Measurements from ENCODE around the gene SEMA3D.

The SEMA3D gene

DNA sequence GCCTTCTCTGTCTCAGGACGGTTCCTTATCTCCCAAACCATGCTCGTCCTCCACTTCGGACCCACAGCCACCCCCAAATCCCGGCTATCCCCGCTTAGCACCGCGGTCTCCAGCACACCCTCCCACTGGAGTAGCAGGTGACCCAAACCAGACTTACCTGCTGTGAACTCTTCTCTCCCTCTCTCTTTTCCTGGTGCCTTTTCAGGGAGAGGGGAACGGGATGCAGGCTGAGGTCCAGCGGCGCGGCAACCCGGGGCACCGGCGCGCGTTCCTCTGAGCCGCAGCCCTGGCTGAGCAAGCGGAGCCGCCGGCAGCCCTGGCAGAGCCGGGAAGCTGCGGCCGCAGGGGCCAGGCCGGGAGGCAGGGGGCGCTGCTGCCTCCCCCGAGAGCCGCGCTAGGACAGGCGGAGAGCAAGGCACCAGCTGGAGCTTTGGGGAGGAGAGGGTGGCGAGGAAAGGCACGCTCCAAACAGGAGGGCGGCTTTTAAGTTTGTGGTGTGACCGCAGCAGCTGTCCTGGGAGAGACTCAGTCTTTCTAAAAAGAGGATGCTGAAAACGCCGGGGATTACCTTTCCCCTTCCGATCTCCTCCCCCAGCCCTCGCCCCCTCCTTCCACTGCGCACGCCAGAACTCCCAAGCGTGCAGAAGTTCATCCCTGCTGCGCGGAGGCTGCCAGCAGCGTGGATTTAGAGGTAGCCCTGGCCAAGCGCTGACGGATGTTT is at the start of gene SEMA3D:
Gene SEMA3D (minus strand): TSS at position 536 of the 721 bp plus-strand sequence. CDS start 65,165 bp downstream, outside the sequence.
- no peak for DNase-seq (ENCODE audit: low read depth)

DNA sequence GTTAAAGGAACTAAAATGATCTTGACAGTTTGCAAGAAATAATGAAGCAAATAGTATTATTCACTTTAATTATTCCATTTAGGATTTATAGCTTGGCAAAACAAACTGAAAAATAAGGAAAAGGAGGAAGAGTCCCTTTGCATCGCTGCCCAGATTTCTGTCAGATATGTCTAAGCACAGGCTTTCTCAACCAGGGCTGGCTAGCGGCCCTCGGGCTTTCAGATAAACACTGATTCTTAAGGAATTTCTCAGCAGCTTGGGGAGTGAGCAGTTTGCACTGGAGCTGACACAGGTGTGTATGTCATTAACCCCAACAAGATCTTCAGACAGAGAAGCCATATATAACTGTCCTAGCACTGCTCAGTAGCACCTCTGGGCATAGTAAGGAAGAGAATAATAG is 47.9 kb upstream of the SEMA3D start:
- DNase-seq (ENCODE audit: low read depth), result no peak

DNA sequence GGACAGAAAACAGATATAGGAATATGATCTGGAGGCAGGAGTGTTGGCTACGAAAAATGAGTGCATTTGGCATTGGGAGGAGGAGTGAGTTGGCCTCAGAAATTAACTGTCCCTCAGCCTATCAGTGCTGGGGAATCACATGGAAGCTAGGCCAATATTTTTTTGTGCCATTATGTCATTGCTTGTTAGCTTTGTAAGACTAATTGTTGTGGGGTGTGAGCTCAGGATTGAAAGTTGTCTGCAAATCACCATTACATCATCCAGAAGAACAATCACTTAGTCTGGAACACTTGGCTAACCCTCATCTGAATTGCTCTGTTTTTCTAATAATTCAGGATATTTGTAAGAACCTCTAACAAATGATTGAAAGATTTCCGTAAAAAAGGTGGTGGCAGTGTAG is 45.2 kb upstream of the SEMA3D start:
- DNase-seq (ENCODE audit: low read depth), result no peak

DNA sequence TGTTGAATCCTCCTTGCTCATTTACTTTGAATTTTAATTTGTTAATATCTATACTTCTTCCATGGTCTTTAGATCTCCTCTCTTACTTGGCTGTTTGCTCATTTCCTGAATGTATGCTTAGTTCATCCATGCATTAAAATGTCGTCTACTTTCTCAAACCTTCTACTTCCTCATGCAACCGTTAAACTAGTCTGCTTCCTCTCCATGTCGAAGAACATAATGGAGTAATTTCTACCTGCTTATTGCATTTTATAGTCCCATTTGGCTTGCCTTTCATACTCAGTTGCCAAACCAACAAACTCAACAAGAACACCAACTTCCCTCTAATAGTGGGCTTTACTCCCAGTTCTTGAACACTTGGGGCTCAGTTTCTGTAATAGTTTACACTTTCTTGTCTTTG is 43.8 kb upstream of the SEMA3D start:
- no peak for DNase-seq (ENCODE audit: low read depth)

GRCh38 chr7:85229544-85229943 is 42.7 kb upstream of the SEMA3D start:
- no peak for DNase-seq (ENCODE audit: low read depth)

DNA sequence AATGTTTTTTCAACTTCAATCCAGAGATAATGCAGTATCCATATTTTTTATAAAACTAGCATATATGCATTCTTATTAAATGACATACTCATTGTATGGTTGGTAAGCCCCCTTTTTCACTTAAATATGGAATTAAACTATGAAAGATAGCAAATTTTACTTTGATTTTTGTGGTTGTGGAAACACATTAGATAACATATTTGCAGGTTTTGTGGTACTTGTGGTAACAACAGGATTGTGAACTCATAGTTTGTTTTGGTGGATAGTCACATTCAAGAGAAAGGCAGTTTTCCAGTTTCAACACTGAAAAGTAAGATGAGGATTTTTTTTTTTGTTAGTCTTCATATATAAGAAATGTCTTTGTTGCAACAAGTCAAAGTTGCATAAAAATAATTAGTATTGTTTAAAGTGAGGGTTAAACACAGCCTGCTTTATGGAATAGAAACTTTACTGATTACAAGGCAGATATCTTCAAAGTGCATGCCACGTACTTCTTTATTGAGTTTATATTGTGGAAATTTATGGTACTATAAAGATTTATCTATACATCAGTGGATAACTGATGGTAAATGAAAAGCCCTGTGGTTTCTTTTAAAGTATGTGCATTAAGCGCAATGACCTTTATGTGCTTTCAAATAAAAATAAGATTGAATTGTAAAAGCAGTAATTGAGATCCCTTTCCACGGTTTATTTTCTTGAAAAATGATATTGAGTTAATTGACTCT is 39.7 kb upstream of the SEMA3D start:
- DNase-seq (ENCODE audit: low read depth), result no peak

- no peak for DNase-seq (ENCODE audit: low read depth)
Measured at GRCh38 chr7:85224171-85224570, 37.3 kb upstream of the SEMA3D start.

GRCh38 chr7:85222522-85222921 is 35.7 kb upstream of the SEMA3D start:
- no peak for DNase-seq (ENCODE audit: low read depth)

DNA sequence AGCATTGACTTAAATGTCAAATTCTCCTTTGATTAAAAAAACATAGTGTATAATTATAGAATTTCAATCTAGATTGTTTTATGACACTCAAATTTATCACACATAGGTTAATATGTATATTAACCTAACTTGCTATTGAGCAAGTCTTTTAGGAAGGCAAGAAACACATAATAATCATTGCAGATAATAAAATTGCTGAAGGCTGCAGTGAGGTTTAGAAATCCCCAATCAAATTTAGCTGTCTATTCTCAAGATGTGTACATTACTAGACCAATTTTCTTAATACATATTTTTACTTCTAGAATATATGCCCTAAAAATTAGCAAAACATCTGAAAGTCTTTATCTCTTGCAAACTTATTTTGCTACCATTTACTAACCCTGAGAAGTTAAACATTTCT is 34.9 kb upstream of the SEMA3D start:
- no peak for DNase-seq (ENCODE audit: low read depth)

GRCh38 chr7:85220651-85221050 is 33.8 kb upstream of the SEMA3D start:
- no peak for DNase-seq (ENCODE audit: low read depth)

DNA sequence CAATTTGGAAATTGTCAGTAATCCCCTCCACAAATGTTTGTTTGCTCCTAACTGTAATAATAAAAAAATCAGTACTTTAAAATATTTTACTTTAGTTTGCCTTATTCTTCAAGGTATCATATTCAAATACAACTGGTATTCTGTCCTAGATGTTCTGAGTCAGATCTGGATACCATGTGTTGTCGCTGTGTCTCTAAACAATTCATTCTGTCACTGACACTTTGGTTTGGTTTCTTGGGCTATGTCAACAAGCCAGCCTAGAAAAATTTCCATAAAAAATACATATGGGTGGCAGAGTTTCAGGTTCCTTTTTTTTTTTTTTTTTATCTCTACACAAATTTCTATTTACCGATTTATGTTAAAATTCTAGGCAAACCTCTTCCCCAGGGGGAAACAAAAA is 33.2 kb upstream of the SEMA3D start:
- DNase-seq (ENCODE audit: low read depth), result no peak

DNA sequence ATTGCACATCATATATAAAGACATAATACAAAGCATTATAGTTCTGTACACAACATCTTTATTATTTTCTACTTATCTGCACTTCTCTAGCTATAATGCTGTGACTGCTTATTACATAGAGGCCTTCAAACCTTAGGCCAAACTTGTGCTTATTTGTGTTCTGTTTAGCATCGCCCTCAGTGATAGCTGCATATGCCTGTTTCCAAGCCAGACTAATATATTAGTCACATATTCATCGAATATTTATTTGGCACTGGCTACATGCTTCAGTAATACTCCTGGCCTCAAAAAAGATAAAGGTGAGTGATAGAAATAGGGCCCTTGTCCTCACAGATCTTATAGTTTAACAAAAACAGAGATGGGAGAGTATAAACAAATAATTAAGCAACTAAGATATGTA is 30.2 kb upstream of the SEMA3D start:
- DNase-seq (ENCODE audit: low read depth), result no peak

DNA sequence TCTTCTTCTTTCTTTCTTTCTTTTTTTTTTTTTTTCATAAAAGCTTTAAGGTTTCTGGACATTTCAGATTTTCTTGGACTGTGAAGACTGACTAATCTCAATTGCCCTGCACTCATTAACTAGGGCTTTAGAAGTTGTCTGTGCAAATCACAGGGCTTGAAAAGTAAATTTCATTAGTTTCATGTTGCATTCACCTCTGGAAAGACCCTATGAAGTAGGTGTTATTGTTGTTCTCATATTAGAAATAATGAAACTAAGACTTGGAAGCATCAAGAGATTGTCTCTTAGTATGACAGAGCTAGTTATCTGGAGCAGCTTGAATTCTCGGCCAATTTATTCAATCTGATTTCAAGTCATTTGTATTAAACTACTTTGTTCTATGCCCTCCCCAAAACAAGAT is 28.2 kb upstream of the SEMA3D start:
- DNase-seq (ENCODE audit: low read depth), result no peak

- DNase-seq (ENCODE audit: low read depth), result no peak
Measured at GRCh38 chr7:85213500-85213899, 26.6 kb upstream of the SEMA3D start.

DNA sequence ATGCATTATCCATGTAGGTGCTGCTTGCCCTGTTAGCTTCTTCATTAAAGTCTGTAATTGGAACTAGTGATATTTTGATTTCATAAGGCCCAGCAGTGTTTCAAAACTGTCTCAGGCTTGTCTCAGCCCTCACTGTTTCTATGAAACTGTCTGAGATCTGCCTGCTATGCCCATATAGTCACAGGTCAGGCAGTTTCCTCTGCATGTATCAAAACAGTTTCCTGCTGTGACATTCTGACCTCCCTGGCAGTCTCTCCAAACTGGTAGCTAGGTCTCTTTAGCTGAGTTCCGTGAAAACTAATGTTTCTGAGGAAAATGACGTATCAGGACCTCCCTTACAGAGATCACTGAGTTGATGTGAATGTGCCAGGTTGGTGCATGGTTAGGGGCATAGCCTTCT is 18.9 kb upstream of the SEMA3D start:
- DNase-seq (ENCODE audit: low read depth), result no peak

- no peak for DNase-seq (ENCODE audit: low read depth)
Measured at GRCh38 chr7:85204496-85204895, 17.6 kb upstream of the SEMA3D start.

DNA sequence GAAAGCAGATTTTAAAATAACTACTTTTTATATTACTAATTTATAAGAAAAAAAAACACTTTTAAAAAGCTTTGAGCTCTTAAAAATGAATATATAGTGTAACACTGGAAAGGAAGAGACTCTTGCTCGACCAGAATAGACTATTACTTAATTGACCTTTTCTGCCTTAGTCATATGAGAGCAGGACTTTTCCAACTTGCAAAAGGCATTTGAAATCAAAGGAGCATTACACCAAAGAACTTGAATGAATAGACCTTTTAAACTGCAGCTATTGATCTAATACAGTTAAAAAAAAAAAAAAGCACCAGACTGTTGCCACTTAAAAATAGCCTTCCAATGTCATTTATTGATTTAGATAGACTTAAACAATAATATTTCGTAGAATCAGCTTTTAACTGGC is 17.2 kb upstream of the SEMA3D start:
- no peak for DNase-seq (ENCODE audit: low read depth)

GRCh38 chr7:85201209-85201608 is 14.4 kb upstream of the SEMA3D start:
- no peak for DNase-seq (ENCODE audit: low read depth)

DNA sequence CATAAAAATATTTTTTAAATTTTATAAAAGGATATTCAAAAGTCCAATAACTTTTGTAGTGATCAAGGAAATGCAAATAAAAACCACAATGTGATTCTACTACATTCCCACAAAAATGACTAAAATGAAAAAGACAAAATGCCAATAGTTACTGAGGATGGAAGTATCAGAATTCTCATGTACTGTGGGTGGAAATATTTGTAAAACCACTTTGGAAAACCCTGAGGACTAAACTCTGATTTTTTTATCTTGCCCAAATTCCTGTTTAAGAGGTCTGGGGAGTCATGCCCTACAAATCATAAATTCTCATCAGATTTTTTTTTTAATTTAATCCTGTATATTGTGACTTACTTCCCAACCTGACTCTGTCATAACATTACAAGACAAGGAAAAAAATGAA is 9.8 kb upstream of the SEMA3D start:
- DNase-seq (ENCODE audit: low read depth), result no peak

- no peak for DNase-seq (ENCODE audit: low read depth)
Measured at GRCh38 chr7:85191383-85191782, 4.5 kb upstream of the SEMA3D start.

GRCh38 chr7:85186083-85186520 is 754 bp downstream of the SEMA3D start:
- no peak for DNase-seq (ENCODE audit: low read depth)

GRCh38 chr7:85185424-85186082 is 1.3 kb downstream of the SEMA3D start:
- DNase-seq (ENCODE audit: low read depth), result no peak
